K562 (cell line): ENCODE measurements around the gene RNF144A. TPM values are rescaled to one million over a fixed set of nuclear protein-coding genes. Genes with fewer than 3 reads are reported as not detected.

Experiments
- CBX3 ChIP-seq, 2 experiments: IDR thresholded peaks; 1 replicate in 1 of 2; 2 replicates in 1 of 2; pipeline ENCODE4 v1.6.1; 2012; ENCODE audit warnings: inconsistent platforms in 2 of 2, low read length in 2 of 2, borderline replicate concordance in 1 of 2, control low read depth in 1 of 2
- CHD7 ChIP-seq: fragments of 200-600 bp; sonication (generic); IDR thresholded peaks from one replicate; pipeline ENCODE4 v1.6.1; 2012; ENCODE audit warnings: mild to moderate bottlenecking, low read depth, low read length, inconsistent platforms
- CTCF ChIP-seq, 3 experiments: IDR thresholded peaks in 2 of 3; conservative IDR thresholded peaks in 1 of 3; 2 replicates each; pipeline ENCODE4 v1.5.1; 2011 to 2012; ENCODE audit warnings: low read length in 3 of 3, mild to moderate bottlenecking in 3 of 3, control low read depth in 2 of 3, improper control_type of control experiment in 1 of 3, inconsistent platforms in 1 of 3, low read depth in 1 of 3, mixed read lengths in 1 of 3, moderate library complexity in 1 of 3; ENCODE audit not compliant: insufficient read depth in 2 of 3
- DMBX1 ChIP-seq: fragments of 250-450 bp; sonication (Bioruptor Pico); IDR thresholded peaks from 2 replicates; pipeline ENCODE4 v1.8.0; 2022; ENCODE audit warnings: inconsistent platforms, mild to moderate bottlenecking, moderate library complexity, borderline replicate concordance
- ETS2 ChIP-seq: IDR thresholded peaks from 2 replicates; pipeline ENCODE4 v1.6.1; 2016; ENCODE audit warnings: borderline replicate concordance, missing genetic modification characterization, mild to moderate bottlenecking, moderate library complexity, missing compliant biosample characterization; ENCODE audit not compliant: poor library complexity, severe bottlenecking
- HDAC1 ChIP-seq, 2 experiments: fragments of 450-650 bp; IDR thresholded peaks; 2 replicates each; pipeline ENCODE4 v1.6.1; 2016 to 2017; ENCODE audit warnings: inconsistent platforms in 1 of 2, mild to moderate bottlenecking in 1 of 2, moderate library complexity in 1 of 2
- JUN ChIP-seq, 2 experiments: sonication (generic) in 1 of 2; formaldehyde crosslinking in 1 of 2; IDR thresholded peaks; 2 replicates each; pipeline versions ENCODE4 v1.6.1 to v1.8.0; 2012 to 2022; ENCODE audit warnings: borderline replicate concordance in 2 of 2, mild to moderate bottlenecking in 2 of 2, improper control_type of control experiment in 1 of 2, low read depth in 1 of 2, low read length in 1 of 2, missing genetic modification reagents in 1 of 2
- KLF16 ChIP-seq: IDR thresholded peaks from 2 replicates; pipeline ENCODE4 v1.6.1; 2016; ENCODE audit warnings: antibody characterized with exemption
- MTA3 ChIP-seq: fragments of 450-650 bp; formaldehyde crosslinking; IDR thresholded peaks from 2 replicates; pipeline ENCODE4 v1.6.1; 2017; ENCODE audit warnings: mild to moderate bottlenecking, borderline replicate concordance
- MYC ChIP-seq, 2 experiments: fragments of 250-450 bp in 1 of 2; sonication (Bioruptor Pico) in 1 of 2; IDR thresholded peaks; 2 replicates each; pipeline versions ENCODE4 v1.5.1 to v1.6.1; 2012 to 2021; ENCODE audit warnings: low read depth in 2 of 2, borderline replicate concordance in 1 of 2, improper control_type of control experiment in 1 of 2, low read length in 1 of 2, mild to moderate bottlenecking in 1 of 2, moderate library complexity in 1 of 2
- SMARCE1 ChIP-seq: fragments of 450-650 bp; IDR thresholded peaks from 2 replicates; pipeline ENCODE4 v1.7.1; 2016; ENCODE audit warnings: mild to moderate bottlenecking
- polyA plus RNA-seq, 8 experiments: library from polyadenylated mRNA; depleted of rRNA in 4 of 8; stranded (reverse) in 5 of 8; unstranded in 3 of 8; fragments of >200 nt; fragmentation: Nextera tagmentation in 2 of 8; fragmentation: Illumina TruSeq in 1 of 8; extraction: Ambion mirVana in 2 of 8; extraction: Trizol in 1 of 8; gene quantifications; 2 replicates each; pipeline versions ENCODE4 v1.2.1 to v1.2.3, GENCODE V29; 2011 to 2014; ENCODE audit warnings: inconsistent platforms in 1 of 8, missing spikeins in 1 of 8
- total RNA-seq, 7 experiments: library from RNA; depleted of rRNA in 6 of 7; stranded (reverse); fragments of >200 nt in 6 of 7; fragmentation: Illumina TruSeq in 2 of 7; extraction: Trizol in 2 of 7; gene quantifications; 2 replicates each; pipeline versions ENCODE4 v1.2.1 to v1.2.3, GENCODE V29; 2011 to 2021; ENCODE audit warnings: low replicate concordance in 1 of 7

Gene RNF144A
- total and polyA plus RNA-seq, 9 of the 15 experiments (the other 6 are each of a cell fraction or from before 2014, with no cell fraction given), result 0.96 to 11.3 (median 6.2) TPM

- TF ChIP-seq CHD7 (peak; percentile 66), ETS2 (tag) (no peak), MYC (IDR thresholded peaks at IDR 0.05; ENCODE audit: low read depth, low read length) (peak; percentile 80), MYC (CRISPR knock-in tag; IDR thresholded peaks at IDR 0.05; ENCODE audit: borderline replicate concordance, low read depth) (no peak), SMARCE1 (peak; percentile 89; the same call in 1 of the 2 replicates), JUN (IDR thresholded peaks at IDR 0.05; ENCODE audit: borderline replicate concordance, low read depth, low read length) (0 out of 2 replicates have a peak, but pooled peaks have one; percentile 5), JUN (CRISPR knock-in tag; IDR thresholded peaks at IDR 0.05; ENCODE audit: borderline replicate concordance) (no peak), HDAC1 (IDR thresholded peaks at IDR 0.05) (peak in 1 of 2 experiments; percentile 66; a peak in 2 of 4 replicates), CBX3 (IDR thresholded peaks at IDR 0.05; ENCODE audit: borderline replicate concordance in 1 of 2, low read length in 2 of 2) (peak in 1 of 2 experiments; percentile 70; a peak in 1 of 3 replicates), CTCF (IDR thresholded peaks at IDR 0.05 in 2 of 3, conservative IDR thresholded peaks at IDR 0.05 in 1 of 3; ENCODE audit: insufficient read depth in 2 of 3, low read depth in 1 of 3, low read length in 3 of 3) (peak; percentile 63 to 83 (median 79)), DMBX1 (CRISPR knock-in tag) (peak; percentile 29; the same call in 1 of the 2 replicates), MTA3 (peak; percentile 83; the same call in 1 of the 2 replicates), KLF16 (peak; percentile 72; the same call in 1 of the 2 replicates)
Measured at GRCh38 chr2:7007846-7008741, 90.9 kb downstream of the RNF144A start (continued).
